Ishikawa (cell line): ENCODE measurements around the gene CPO.

ENCODE experiments used
- CEBPB ChIP-seq: IDR thresholded peaks from 2 replicates; pipeline ENCODE4 v1.6.1; 2012
- CREB1 ChIP-seq: IDR thresholded peaks from 2 replicates; pipeline ENCODE4 v1.6.1; 2012; ENCODE audit warnings: low read depth
- EGR1 ChIP-seq: IDR thresholded peaks from 2 replicates; pipeline ENCODE4 v1.6.1; 2012
- EP300 ChIP-seq: IDR thresholded peaks from 2 replicates; pipeline ENCODE4 v1.6.1; 2012; ENCODE audit warnings: borderline replicate concordance
- FOXM1 ChIP-seq: IDR thresholded peaks from 2 replicates; pipeline ENCODE4 v1.6.1; 2012; ENCODE audit warnings: low read depth, borderline replicate concordance
- NFIC ChIP-seq: IDR thresholded peaks from 2 replicates; pipeline ENCODE4 v1.6.1; 2012
- RAD21 ChIP-seq: IDR thresholded peaks from 2 replicates; pipeline ENCODE4 v1.6.1; 2012; ENCODE audit warnings: low read depth
- TAF1 ChIP-seq: IDR thresholded peaks from 2 replicates; pipeline ENCODE4 v1.6.1; 2012; ENCODE audit warnings: low read depth, mild to moderate bottlenecking
- TCF12 ChIP-seq: IDR thresholded peaks from 2 replicates; pipeline ENCODE4 v1.6.1; 2012; ENCODE audit warnings: low read depth
- TEAD4 ChIP-seq: IDR thresholded peaks from 2 replicates; pipeline ENCODE4 v1.6.1; 2012
- YY1 ChIP-seq: IDR thresholded peaks from 2 replicates; pipeline ENCODE4 v1.6.1; 2012; ENCODE audit warnings: low read depth
- TF ChIP-seq, protein P1 (sequence below): IDR thresholded peaks from 2 replicates; pipeline ENCODE4 v1.6.1; 2012; ENCODE audit warnings: low read depth, mild to moderate bottlenecking
- TF ChIP-seq, protein P2 (sequence below): IDR thresholded peaks from 2 replicates; pipeline ENCODE4 v1.6.1; 2012
- TF ChIP-seq, protein P3 (sequence below): IDR thresholded peaks from 2 replicates; pipeline ENCODE4 v1.6.1; 2012

DNA sequence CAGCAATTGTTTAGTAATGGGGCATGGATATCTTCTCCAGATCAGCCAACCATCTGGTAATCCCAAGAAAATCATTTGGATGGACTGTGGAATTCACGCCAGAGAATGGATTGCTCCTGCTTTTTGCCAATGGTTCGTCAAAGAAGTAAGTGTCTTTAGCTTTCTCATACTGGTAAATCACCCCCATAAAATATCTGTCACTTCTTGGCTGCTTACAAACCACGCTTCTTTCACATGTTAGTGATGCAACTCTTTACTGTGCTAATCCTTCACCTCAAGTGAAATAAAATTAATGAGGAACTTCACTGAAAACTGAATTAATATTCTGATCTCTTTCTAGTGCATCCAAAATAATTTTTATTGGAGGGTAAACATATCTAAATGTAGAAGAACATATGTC, 18.9 kb downstream of the CPO start:
- TF ChIP-seq, protein P1, sequence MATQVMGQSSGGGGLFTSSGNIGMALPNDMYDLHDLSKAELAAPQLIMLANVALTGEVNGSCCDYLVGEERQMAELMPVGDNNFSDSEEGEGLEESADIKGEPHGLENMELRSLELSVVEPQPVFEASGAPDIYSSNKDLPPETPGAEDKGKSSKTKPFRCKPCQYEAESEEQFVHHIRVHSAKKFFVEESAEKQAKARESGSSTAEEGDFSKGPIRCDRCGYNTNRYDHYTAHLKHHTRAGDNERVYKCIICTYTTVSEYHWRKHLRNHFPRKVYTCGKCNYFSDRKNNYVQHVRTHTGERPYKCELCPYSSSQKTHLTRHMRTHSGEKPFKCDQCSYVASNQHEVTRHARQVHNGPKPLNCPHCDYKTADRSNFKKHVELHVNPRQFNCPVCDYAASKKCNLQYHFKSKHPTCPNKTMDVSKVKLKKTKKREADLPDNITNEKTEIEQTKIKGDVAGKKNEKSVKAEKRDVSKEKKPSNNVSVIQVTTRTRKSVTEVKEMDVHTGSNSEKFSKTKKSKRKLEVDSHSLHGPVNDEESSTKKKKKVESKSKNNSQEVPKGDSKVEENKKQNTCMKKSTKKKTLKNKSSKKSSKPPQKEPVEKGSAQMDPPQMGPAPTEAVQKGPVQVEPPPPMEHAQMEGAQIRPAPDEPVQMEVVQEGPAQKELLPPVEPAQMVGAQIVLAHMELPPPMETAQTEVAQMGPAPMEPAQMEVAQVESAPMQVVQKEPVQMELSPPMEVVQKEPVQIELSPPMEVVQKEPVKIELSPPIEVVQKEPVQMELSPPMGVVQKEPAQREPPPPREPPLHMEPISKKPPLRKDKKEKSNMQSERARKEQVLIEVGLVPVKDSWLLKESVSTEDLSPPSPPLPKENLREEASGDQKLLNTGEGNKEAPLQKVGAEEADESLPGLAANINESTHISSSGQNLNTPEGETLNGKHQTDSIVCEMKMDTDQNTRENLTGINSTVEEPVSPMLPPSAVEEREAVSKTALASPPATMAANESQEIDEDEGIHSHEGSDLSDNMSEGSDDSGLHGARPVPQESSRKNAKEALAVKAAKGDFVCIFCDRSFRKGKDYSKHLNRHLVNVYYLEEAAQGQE = no peak
- TF ChIP-seq CEBPB = no peak
- TF ChIP-seq, protein P2, sequence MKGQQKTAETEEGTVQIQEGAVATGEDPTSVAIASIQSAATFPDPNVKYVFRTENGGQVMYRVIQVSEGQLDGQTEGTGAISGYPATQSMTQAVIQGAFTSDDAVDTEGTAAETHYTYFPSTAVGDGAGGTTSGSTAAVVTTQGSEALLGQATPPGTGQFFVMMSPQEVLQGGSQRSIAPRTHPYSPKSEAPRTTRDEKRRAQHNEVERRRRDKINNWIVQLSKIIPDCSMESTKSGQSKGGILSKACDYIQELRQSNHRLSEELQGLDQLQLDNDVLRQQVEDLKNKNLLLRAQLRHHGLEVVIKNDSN = no peak
- no peak for TF ChIP-seq FOXM1
- no peak for TF ChIP-seq TAF1
- no peak for TF ChIP-seq EGR1
- no peak for TF ChIP-seq TCF12
- TF ChIP-seq EP300 = no peak
- TF ChIP-seq CREB1 = no peak
- TF ChIP-seq, protein P3, sequence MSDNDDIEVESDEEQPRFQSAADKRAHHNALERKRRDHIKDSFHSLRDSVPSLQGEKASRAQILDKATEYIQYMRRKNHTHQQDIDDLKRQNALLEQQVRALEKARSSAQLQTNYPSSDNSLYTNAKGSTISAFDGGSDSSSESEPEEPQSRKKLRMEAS = no peak
- no peak for TF ChIP-seq NFIC
- TF ChIP-seq RAD21 = no peak
- no peak for TF ChIP-seq YY1
- TF ChIP-seq TEAD4 = no peak
